Ovary (tissue), 3 donors: ENCODE data around the gene TPD52L1.

ENCODE experiments used
- EP300 ChIP-seq: sonication (generic); formaldehyde crosslinking; IDR thresholded peaks from one replicate; pipeline ENCODE4 v1.6.1; 2017; ENCODE audit warnings: antibody characterized with exemption
- TF ChIP-seq, protein P1 (sequence below), 3 donors: fragments of 450-650 bp in 2 of 3; fragments of 200-600 bp in 1 of 3; IDR thresholded peaks; one replicate each; pipeline versions ENCODE4 v1.5.1 to v1.8.0; 2016 to 2022; ENCODE audit warnings: antibody characterized with exemption in 3 of 3, mild to moderate bottlenecking in 1 of 3
- donor health status: DM: no; HTN: no; CAD: no.

GRCh38 chr6:125174626-125175025 lies 21.1 kb downstream of the TPD52L1 start:
- TF ChIP-seq, protein P1, sequence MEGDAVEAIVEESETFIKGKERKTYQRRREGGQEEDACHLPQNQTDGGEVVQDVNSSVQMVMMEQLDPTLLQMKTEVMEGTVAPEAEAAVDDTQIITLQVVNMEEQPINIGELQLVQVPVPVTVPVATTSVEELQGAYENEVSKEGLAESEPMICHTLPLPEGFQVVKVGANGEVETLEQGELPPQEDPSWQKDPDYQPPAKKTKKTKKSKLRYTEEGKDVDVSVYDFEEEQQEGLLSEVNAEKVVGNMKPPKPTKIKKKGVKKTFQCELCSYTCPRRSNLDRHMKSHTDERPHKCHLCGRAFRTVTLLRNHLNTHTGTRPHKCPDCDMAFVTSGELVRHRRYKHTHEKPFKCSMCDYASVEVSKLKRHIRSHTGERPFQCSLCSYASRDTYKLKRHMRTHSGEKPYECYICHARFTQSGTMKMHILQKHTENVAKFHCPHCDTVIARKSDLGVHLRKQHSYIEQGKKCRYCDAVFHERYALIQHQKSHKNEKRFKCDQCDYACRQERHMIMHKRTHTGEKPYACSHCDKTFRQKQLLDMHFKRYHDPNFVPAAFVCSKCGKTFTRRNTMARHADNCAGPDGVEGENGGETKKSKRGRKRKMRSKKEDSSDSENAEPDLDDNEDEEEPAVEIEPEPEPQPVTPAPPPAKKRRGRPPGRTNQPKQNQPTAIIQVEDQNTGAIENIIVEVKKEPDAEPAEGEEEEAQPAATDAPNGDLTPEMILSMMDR (IDR thresholded peaks at IDR 0.05): no peak
- no peak for TF ChIP-seq EP300
